IPS-20b (cell line): Measurements from ENCODE around the gene RYR1.
"Not testable (repeated sequence)": the region's sequence is repeated elsewhere in the genome, so short reads cannot be mapped to it uniquely, and the experiment has no call there.

Source experiments
- H3K27ac ChIP-seq: one replicate; pipeline ENCODE4 v1.5.1; 2013; ENCODE audit warnings: low read length
- H3K27me3 ChIP-seq: 2 replicates; pipeline ENCODE4 v1.6.1; 2013; ENCODE audit warnings: mild to moderate bottlenecking, low read length, inconsistent platforms; ENCODE audit not compliant: insufficient read depth
- H3K36me3 ChIP-seq: 2 replicates; pipeline ENCODE4 v1.6.1; 2013; ENCODE audit warnings: low read depth, mild to moderate bottlenecking, inconsistent platforms, low read length, moderate library complexity; ENCODE audit not compliant: insufficient read depth
- H3K4me1 ChIP-seq: 2 replicates; pipeline ENCODE4 v1.6.1; 2013; ENCODE audit warnings: mild to moderate bottlenecking, control low read depth, inconsistent platforms, low read length, moderate library complexity; ENCODE audit not compliant: insufficient read depth
- H3K4me3 ChIP-seq: 2 replicates; pipeline ENCODE4 v1.5.1; 2013; ENCODE audit warnings: mild to moderate bottlenecking, low read length, inconsistent platforms
- H3K9ac ChIP-seq: 2 replicates; pipeline ENCODE4 v1.6.1; 2013; ENCODE audit warnings: low read depth, mild to moderate bottlenecking, inconsistent platforms, low read length, moderate library complexity
- H3K9me3 ChIP-seq: 2 replicates; pipeline ENCODE4 v1.6.1; 2013; ENCODE audit warnings: mild to moderate bottlenecking, low read depth, low read length, inconsistent platforms; ENCODE audit not compliant: insufficient read depth

The RYR1 gene

GRCh38 chr19:38488096-38488495 is 54.6 kb downstream of the RYR1 start:
- Histone ChIP-seq H3K9me3 (no peaks in the 10 kb centered on the region), H3K4me3 (no peak overlapping the region), H3K27ac (no peak overlapping the region), H3K27me3 (no peaks in the 10 kb centered on the region), H3K4me1 (no peaks in the 10 kb centered on the region), H3K36me3 (peaks cover 88% of the 10 kb centered on the region), H3K9ac (no peak overlapping the region)

GRCh38 chr19:38488776-38489481 is 55.4 kb downstream of the RYR1 start:
- Histone ChIP-seq H3K27me3 (no peaks in the 10 kb centered on the region), H3K9ac (no peak overlapping the region), H3K9me3 (no peaks in the 10 kb centered on the region), H3K27ac (no peak overlapping the region), H3K4me1 (no peaks in the 10 kb centered on the region), H3K36me3 (peaks cover 83% of the 10 kb centered on the region), H3K4me3 (no peak overlapping the region)

- peaks cover 80% of the 10 kb centered on the region for H3K36me3 ChIP-seq
- no peaks in the 10 kb centered on the region for H3K9me3 ChIP-seq
- no peaks in the 10 kb centered on the region for H3K27me3 ChIP-seq
Observed at GRCh38 chr19:38490861-38491260, 57.4 kb downstream of the RYR1 start.

DNA sequence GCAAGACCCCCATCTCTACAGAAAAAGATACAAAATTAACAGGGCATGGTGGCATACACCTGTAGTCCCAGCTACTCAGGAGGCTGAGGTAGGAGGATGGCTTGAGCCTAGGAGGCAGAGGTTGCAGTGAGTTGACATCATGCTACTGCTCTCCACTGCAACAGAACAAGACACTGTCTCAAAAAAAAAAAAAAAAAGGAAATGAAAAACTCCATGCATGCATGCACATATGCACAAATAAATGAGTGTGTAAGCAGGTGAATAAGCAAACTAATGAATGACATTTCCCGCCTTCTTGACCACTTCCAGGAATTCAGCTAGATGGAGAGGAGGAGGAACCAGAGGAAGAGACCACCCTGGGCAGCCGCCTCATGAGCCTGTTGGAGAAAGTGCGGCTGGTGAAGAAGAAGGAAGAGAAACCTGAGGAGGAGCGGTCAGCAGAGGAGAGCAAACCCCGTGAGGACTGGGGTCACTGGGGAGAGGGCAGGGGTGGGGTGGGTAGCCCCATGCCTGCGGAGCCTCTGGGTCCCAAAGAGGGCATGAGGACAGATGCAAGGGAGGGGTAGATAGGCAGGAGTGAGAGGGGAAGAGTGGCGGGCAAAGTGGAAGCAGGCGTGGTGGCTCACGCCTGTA is 58.8 kb downstream of the RYR1 start:
- Histone ChIP-seq H3K27me3 (no peaks in the 10 kb centered on the region), H3K9me3 (no peaks in the 10 kb centered on the region), H3K9ac (no peak overlapping the region), H3K4me3 (no peak overlapping the region), H3K36me3 (peaks cover 80% of the 10 kb centered on the region), H3K4me1 (no peaks in the 10 kb centered on the region), H3K27ac (no peak overlapping the region)

More at GRCh38 chr19:38490861-38491260, 57.4 kb downstream of the RYR1 start:
- H3K9ac ChIP-seq, result no peak overlapping the region
- H3K4me3 ChIP-seq, result no peak overlapping the region
- H3K4me1 ChIP-seq, result no peaks in the 10 kb centered on the region
- no peak overlapping the region for H3K27ac ChIP-seq

- H3K9ac ChIP-seq, result no peak overlapping the region
- H3K27me3 ChIP-seq, result no peaks in the 10 kb centered on the region
- peaks cover 77% of the 10 kb centered on the region for H3K36me3 ChIP-seq
- no peaks in the 10 kb centered on the region for H3K9me3 ChIP-seq
- H3K27ac ChIP-seq, result no peak overlapping the region
- H3K4me3 ChIP-seq, result no peak overlapping the region
- no peaks in the 10 kb centered on the region for H3K4me1 ChIP-seq
Observed at GRCh38 chr19:38494379-38494778, 60.9 kb downstream of the RYR1 start.

- H3K9me3 ChIP-seq, H3K9ac ChIP-seq, H3K4me3 ChIP-seq, H3K27me3 ChIP-seq, H3K4me1 ChIP-seq, H3K27ac ChIP-seq: not testable (repeated sequence)
- H3K36me3 ChIP-seq, result peaks cover 73% of the 10 kb centered on the region
Observed at GRCh38 chr19:38495375-38495774, 61.9 kb downstream of the RYR1 start.

- H3K9ac ChIP-seq, result no peak overlapping the region
- peaks cover 73% of the 10 kb centered on the region for H3K36me3 ChIP-seq
- no peak overlapping the region for H3K4me3 ChIP-seq
Observed at GRCh38 chr19:38496116-38496515, 62.6 kb downstream of the RYR1 start.

GRCh38 chr19:38496603-38497487 is 63.4 kb downstream of the RYR1 start:
- Histone ChIP-seq H3K36me3 (peaks cover 68% of the 10 kb centered on the region), H3K4me3 (no peak overlapping the region), H3K9me3 (no peaks in the 10 kb centered on the region), H3K4me1 (no peaks in the 10 kb centered on the region), H3K27ac (no peak overlapping the region), H3K27me3 (no peaks in the 10 kb centered on the region), H3K9ac (no peak overlapping the region)

More at GRCh38 chr19:38496116-38496515, 62.6 kb downstream of the RYR1 start:
- H3K27me3 ChIP-seq, result no peaks in the 10 kb centered on the region
- H3K4me1 ChIP-seq, result no peaks in the 10 kb centered on the region
- no peak overlapping the region for H3K27ac ChIP-seq
- no peaks in the 10 kb centered on the region for H3K9me3 ChIP-seq

DNA sequence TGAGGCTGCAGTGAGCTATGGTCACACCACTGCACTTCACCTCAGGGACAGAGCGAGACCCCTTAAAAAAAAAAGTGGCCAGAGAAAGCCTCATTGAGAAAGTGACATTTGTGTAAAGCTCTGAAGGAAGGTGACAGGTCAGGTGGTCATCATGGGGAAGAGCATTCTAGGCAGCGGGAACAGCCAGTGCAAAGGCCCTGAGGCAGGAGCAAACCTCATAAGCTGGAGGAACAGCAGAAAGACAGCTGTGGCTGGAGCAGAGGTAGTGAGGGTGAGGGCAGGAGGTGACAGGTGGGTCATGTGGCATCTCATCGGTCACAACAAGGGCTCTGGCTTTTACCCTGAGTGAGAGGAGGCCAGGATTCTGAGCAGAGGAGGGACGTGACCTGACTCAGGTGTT is 64.4 kb downstream of the RYR1 start:
- H3K4me3 ChIP-seq, result no peak overlapping the region
- H3K9ac ChIP-seq, result no peak overlapping the region
- H3K27me3 ChIP-seq, result no peaks in the 10 kb centered on the region
- H3K36me3 ChIP-seq, result peaks cover 60% of the 10 kb centered on the region
- H3K4me1 ChIP-seq, result no peaks in the 10 kb centered on the region
- no peak overlapping the region for H3K27ac ChIP-seq
- H3K9me3 ChIP-seq, result no peaks in the 10 kb centered on the region

GRCh38 chr19:38499532-38499931 is 66.0 kb downstream of the RYR1 start:
- no peak overlapping the region for H3K4me3 ChIP-seq
- H3K27me3 ChIP-seq, result no peaks in the 10 kb centered on the region
- peaks cover 73% of the 10 kb centered on the region for H3K36me3 ChIP-seq
- H3K4me1 ChIP-seq, result no peaks in the 10 kb centered on the region
- H3K27ac ChIP-seq, result no peak overlapping the region
- H3K9me3 ChIP-seq, result no peaks in the 10 kb centered on the region
- no peak overlapping the region for H3K9ac ChIP-seq

- no peak overlapping the region for H3K27ac ChIP-seq
- no peaks in the 10 kb centered on the region for H3K4me1 ChIP-seq
- H3K9ac ChIP-seq, result no peak overlapping the region
- peaks cover 74% of the 10 kb centered on the region for H3K36me3 ChIP-seq
- H3K4me3 ChIP-seq, result no peak overlapping the region
- no peaks in the 10 kb centered on the region for H3K9me3 ChIP-seq
- H3K27me3 ChIP-seq, result no peaks in the 10 kb centered on the region
Observed at GRCh38 chr19:38500450-38500849, 67.0 kb downstream of the RYR1 start.
